Measurements from ENCODE around the gene RCAN1.
"Not testable (repeated sequence)": the region's sequence is repeated elsewhere in the genome, so short reads cannot be mapped to it uniquely, and the experiment has no call there.

Gene RCAN1

GRCh38 chr21:34565238-34565637, 49.7 kb downstream of the RCAN1 start:
- no peak overlapping the region for H2BK5ac ChIP-seq (ENCODE audit: low read depth, low read length, poor library complexity)
- no peak overlapping the region for H3K23ac ChIP-seq (ENCODE audit: low read length)
- H3K14ac ChIP-seq (ENCODE audit: low read length) = no peak overlapping the region
- no peak overlapping the region for H3K18ac ChIP-seq (ENCODE audit: low read length)
- H2AK5ac ChIP-seq (ENCODE audit: low read length) = no peak overlapping the region
- no peak for DNase-seq
- H4K8ac ChIP-seq (ENCODE audit: low read depth, low read length) = no peak overlapping the region
- H3K4me1 ChIP-seq (ENCODE audit: control insufficient read depth in 1 of 2, insufficient read depth in 2 of 2, low read length in 2 of 2) = peaks cover 11 to 18% of the 10 kb centered on the region in 2 experiments
- no peak overlapping the region for H2BK120ac ChIP-seq (ENCODE audit: insufficient read depth, low read length, poor library complexity)
- no peak overlapping the region for H2BK12ac ChIP-seq (ENCODE audit: low read length)
- H2AFZ ChIP-seq (ENCODE audit: insufficient read depth, low read length, poor library complexity) = no peak overlapping the region
- H3K4me3 ChIP-seq (ENCODE audit: low read depth, low read length) = no peak overlapping the region
- no peaks in the 10 kb centered on the region for H3K27me3 ChIP-seq (ENCODE audit: insufficient read depth, low read length)
- H4K91ac ChIP-seq (ENCODE audit: low read depth, low read length) = no peak overlapping the region
- H3K36me3 ChIP-seq (ENCODE audit: control insufficient read depth in 1 of 2, insufficient read depth in 2 of 2, low read length in 2 of 2) = no peaks in the 10 kb centered on the region
- H3K79me2 ChIP-seq (ENCODE audit: control insufficient read depth, insufficient read depth, low read length, poor library complexity) = no peaks in the 10 kb centered on the region
- H4K12ac ChIP-seq (ENCODE audit: low read depth, low read length) = no peak overlapping the region
- no peak overlapping the region for H3K4me2 ChIP-seq (ENCODE audit: low read length)
- no peaks in the 10 kb centered on the region for H3K79me1 ChIP-seq (ENCODE audit: low read length)
- WGBS (ENCODE audit: extremely low coverage, insufficient coverage, insufficient read length) = no CpG with 5 or more reads among the region's 4 CpGs
- H3K9ac ChIP-seq (ENCODE audit: low read length) = no peak overlapping the region
- H3K4ac ChIP-seq (ENCODE audit: low read depth, low read length) = no peak overlapping the region
- H3K27ac ChIP-seq (ENCODE audit: low read depth, low read length) = no peak overlapping the region
- no peaks in the 10 kb centered on the region for H3K9me3 ChIP-seq (ENCODE audit: insufficient read depth, low read depth, low read length)

DNA sequence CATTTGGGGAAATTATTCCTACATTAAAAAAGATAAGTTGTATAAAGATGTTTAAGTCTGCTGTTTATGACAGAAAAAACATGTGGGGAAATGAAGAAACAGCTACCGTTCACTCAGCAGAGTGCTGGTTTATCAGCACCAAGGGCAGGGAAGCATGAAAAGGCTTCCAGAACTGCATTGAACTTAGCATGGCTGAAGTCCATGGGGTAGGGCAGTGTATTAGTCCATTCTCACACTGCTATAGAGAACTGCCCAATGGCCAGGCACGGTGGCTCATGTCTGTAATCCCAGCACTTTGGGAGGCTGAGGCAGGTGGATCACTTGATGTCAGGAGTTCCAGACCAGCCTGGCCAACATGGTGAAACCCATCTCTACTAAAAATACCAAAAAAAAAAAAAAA, 51.5 kb downstream of the RCAN1 start:
- H4K91ac ChIP-seq (ENCODE audit: low read depth, low read length); H3K9me3 ChIP-seq (ENCODE audit: insufficient read depth, low read depth, low read length); H3K14ac ChIP-seq (ENCODE audit: low read length); H3K9ac ChIP-seq (ENCODE audit: low read length); H3K4me2 ChIP-seq (ENCODE audit: low read length); H3K23ac ChIP-seq (ENCODE audit: low read length); H4K8ac ChIP-seq (ENCODE audit: low read depth, low read length); H2BK120ac ChIP-seq (ENCODE audit: insufficient read depth, low read length, poor library complexity); H3K36me3 ChIP-seq (ENCODE audit: control insufficient read depth in 1 of 2, insufficient read depth in 2 of 2, low read length in 2 of 2); H3K27me3 ChIP-seq (ENCODE audit: insufficient read depth, low read length); H3K4me3 ChIP-seq (ENCODE audit: low read depth, low read length); H2AK5ac ChIP-seq (ENCODE audit: low read length); DNase-seq; H4K12ac ChIP-seq (ENCODE audit: low read depth, low read length); H3K27ac ChIP-seq (ENCODE audit: low read depth, low read length); H3K18ac ChIP-seq (ENCODE audit: low read length); H3K4ac ChIP-seq (ENCODE audit: low read depth, low read length); H2BK5ac ChIP-seq (ENCODE audit: low read depth, low read length, poor library complexity); H3K79me2 ChIP-seq (ENCODE audit: control insufficient read depth, insufficient read depth, low read length, poor library complexity); H2BK12ac ChIP-seq (ENCODE audit: low read length); H3K79me1 ChIP-seq (ENCODE audit: low read length); H2AFZ ChIP-seq (ENCODE audit: insufficient read depth, low read length, poor library complexity): not testable (repeated sequence)
- peaks cover 10 to 15% of the 10 kb centered on the region in 2 experiments for H3K4me1 ChIP-seq (ENCODE audit: control insufficient read depth in 1 of 2, insufficient read depth in 2 of 2, low read length in 2 of 2)
- no CpG with 5 or more reads among the region's 2 CpGs for WGBS (ENCODE audit: extremely low coverage, insufficient coverage, insufficient read length)

GRCh38 chr21:34561806-34562205, 53.1 kb downstream of the RCAN1 start:
- H3K4me1 ChIP-seq (ENCODE audit: control insufficient read depth in 1 of 2, insufficient read depth in 2 of 2, low read length in 2 of 2) = peaks cover 5 to 8% of the 10 kb centered on the region in 2 experiments
- no peak overlapping the region for H3K18ac ChIP-seq (ENCODE audit: low read length)
- no peak overlapping the region for H2BK120ac ChIP-seq (ENCODE audit: insufficient read depth, low read length, poor library complexity)
- H3K27me3 ChIP-seq (ENCODE audit: insufficient read depth, low read length) = no peaks in the 10 kb centered on the region
- no peak overlapping the region for H2BK5ac ChIP-seq (ENCODE audit: low read depth, low read length, poor library complexity)
- no peaks in the 10 kb centered on the region for H3K79me2 ChIP-seq (ENCODE audit: control insufficient read depth, insufficient read depth, low read length, poor library complexity)
- no peak overlapping the region for H4K91ac ChIP-seq (ENCODE audit: low read depth, low read length)
- no peak overlapping the region for H3K14ac ChIP-seq (ENCODE audit: low read length)
- no peak overlapping the region for H2BK12ac ChIP-seq (ENCODE audit: low read length)
- no peak overlapping the region for H3K27ac ChIP-seq (ENCODE audit: low read depth, low read length)
- WGBS (ENCODE audit: extremely low coverage, insufficient coverage, insufficient read length) = no CpG with 5 or more reads among the region's 7 CpGs
- no peak overlapping the region for H2AK5ac ChIP-seq (ENCODE audit: low read length)
- no peaks in the 10 kb centered on the region for H3K36me3 ChIP-seq (ENCODE audit: control insufficient read depth in 1 of 2, insufficient read depth in 2 of 2, low read length in 2 of 2)
- H3K9me3 ChIP-seq (ENCODE audit: insufficient read depth, low read depth, low read length) = no peaks in the 10 kb centered on the region
- no peak overlapping the region for H3K9ac ChIP-seq (ENCODE audit: low read length)
- no peak overlapping the region for H4K12ac ChIP-seq (ENCODE audit: low read depth, low read length)
- H2AFZ ChIP-seq (ENCODE audit: insufficient read depth, low read length, poor library complexity) = no peak overlapping the region
- H4K8ac ChIP-seq (ENCODE audit: low read depth, low read length) = no peak overlapping the region
- no peak overlapping the region for H3K4me3 ChIP-seq (ENCODE audit: low read depth, low read length)
- DNase-seq = no peak
- no peak overlapping the region for H3K23ac ChIP-seq (ENCODE audit: low read length)
- no peak overlapping the region for H3K4ac ChIP-seq (ENCODE audit: low read depth, low read length)
- no peak overlapping the region for H3K4me2 ChIP-seq (ENCODE audit: low read length)
- H3K79me1 ChIP-seq (ENCODE audit: low read length) = no peaks in the 10 kb centered on the region

GRCh38 chr21:34560609-34561008, 54.3 kb downstream of the RCAN1 start:
- H3K36me3 ChIP-seq (ENCODE audit: control insufficient read depth in 1 of 2, insufficient read depth in 2 of 2, low read length in 2 of 2) = no peaks in the 10 kb centered on the region
- H3K27ac ChIP-seq (ENCODE audit: low read depth, low read length) = no peak overlapping the region

More at GRCh38 chr21:34560609-34561008, 54.3 kb downstream of the RCAN1 start:
- H4K8ac ChIP-seq (ENCODE audit: low read depth, low read length) = no peak overlapping the region
- no peak overlapping the region for H2AFZ ChIP-seq (ENCODE audit: insufficient read depth, low read length, poor library complexity)
- no peak overlapping the region for H3K4me3 ChIP-seq (ENCODE audit: low read depth, low read length)
- H4K12ac ChIP-seq (ENCODE audit: low read depth, low read length) = no peak overlapping the region
- H3K18ac ChIP-seq (ENCODE audit: low read length) = no peak overlapping the region
- no peak overlapping the region for H3K9ac ChIP-seq (ENCODE audit: low read length)
- no peaks in the 10 kb centered on the region for H3K9me3 ChIP-seq (ENCODE audit: insufficient read depth, low read depth, low read length)
- H3K14ac ChIP-seq (ENCODE audit: low read length) = no peak overlapping the region
- H2AK5ac ChIP-seq (ENCODE audit: low read length) = no peak overlapping the region
- DNase-seq = no peak
- H2BK12ac ChIP-seq (ENCODE audit: low read length) = no peak overlapping the region
- H4K91ac ChIP-seq (ENCODE audit: low read depth, low read length) = no peak overlapping the region
- H2BK5ac ChIP-seq (ENCODE audit: low read depth, low read length, poor library complexity) = no peak overlapping the region
- WGBS (ENCODE audit: extremely low coverage, insufficient coverage, insufficient read length) = no CpG with 5 or more reads among the region's 1 CpG
- H3K79me2 ChIP-seq (ENCODE audit: control insufficient read depth, insufficient read depth, low read length, poor library complexity) = no peaks in the 10 kb centered on the region
- H3K79me1 ChIP-seq (ENCODE audit: low read length) = no peaks in the 10 kb centered on the region
- H3K27me3 ChIP-seq (ENCODE audit: insufficient read depth, low read length) = no peaks in the 10 kb centered on the region
- H3K4me1 ChIP-seq (ENCODE audit: control insufficient read depth in 1 of 2, insufficient read depth in 2 of 2, low read length in 2 of 2) = peaks cover 4 to 5% of the 10 kb centered on the region in 2 experiments
- H3K4me2 ChIP-seq (ENCODE audit: low read length) = no peak overlapping the region
- H3K23ac ChIP-seq (ENCODE audit: low read length) = no peak overlapping the region
- H3K4ac ChIP-seq (ENCODE audit: low read depth, low read length) = no peak overlapping the region
- H2BK120ac ChIP-seq (ENCODE audit: insufficient read depth, low read length, poor library complexity) = no peak overlapping the region

All from trophoblast cell (in vitro differentiated cells and primary cell).